HEK293 (cell line): ENCODE data around the gene SFTPD.
"Not testable (repeated sequence)": the region's sequence is repeated elsewhere in the genome, so short reads cannot be mapped to it uniquely, and the experiment has no call there.

Experiments
- CTCF ChIA-PET: fragments of 350-600 bp; formaldehyde crosslinking; extraction: SDS; loops from one replicate; lab custom pipeline; 2021; ENCODE audit warnings: antibody characterized with exemption; lab: Yijun Ruan, JAX
- POLR2A ChIA-PET: fragments of 300-600 bp; formaldehyde crosslinking; extraction: SDS; loops from one replicate; lab custom pipeline; 2020; ENCODE audit warnings: antibody characterized with exemption, inconsistent platforms; lab: Yijun Ruan, JAX
- H3K27ac ChIP-seq: fragments of 200-500 bp; sonication (Bioruptor generic); 2 replicates; pipeline ENCODE4 v1.5.1; 2014; ENCODE audit warnings: low read depth, low read length, control low read depth, inconsistent platforms; ENCODE audit errors: extremely low read depth
- H3K36me3 ChIP-seq, 2 experiments: fragments of 200-500 bp in 1 of 2; sonication (Bioruptor generic) in 1 of 2; 1 replicate in 1 of 2; 2 replicates in 1 of 2; pipeline ENCODE4 v1.5.1; 2014 to 2017; ENCODE audit warnings: inconsistent platforms in 2 of 2, low read length in 2 of 2; ENCODE audit not compliant: control insufficient read depth in 2 of 2, insufficient read depth in 1 of 2
- H3K4me1 ChIP-seq: fragments of 200-500 bp; sonication (Bioruptor generic); 2 replicates; pipeline ENCODE4 v1.5.1; 2014; ENCODE audit warnings: mild to moderate bottlenecking, low read length, inconsistent platforms; ENCODE audit not compliant: control insufficient read depth, insufficient read depth
- H3K4me3 ChIP-seq: 2 replicates; pipeline ENCODE4 v1.5.1; 2011; ENCODE audit warnings: low read depth, mild to moderate bottlenecking, control low read depth, low read length, moderate library complexity
- H3K9me3 ChIP-seq: fragments of 200-500 bp; sonication (Bioruptor generic); 2 replicates; pipeline ENCODE4 v1.5.1; 2014; ENCODE audit warnings: low read depth, low read length, inconsistent platforms; ENCODE audit not compliant: control insufficient read depth, insufficient read depth
- KLF7 ChIP-seq: fragments of 450-650 bp; formaldehyde crosslinking; IDR thresholded peaks from 2 replicates; pipeline ENCODE4 v1.5.1; 2016; ENCODE audit warnings: missing biosample characterization, missing genetic modification characterization, borderline replicate concordance
- REPIN1 ChIP-seq: fragments of 450-650 bp; formaldehyde crosslinking; IDR thresholded peaks from 2 replicates; pipeline ENCODE4 v1.5.1; 2017; ENCODE audit warnings: missing biosample characterization, missing genetic modification characterization, low read depth
- SP2 ChIP-seq: fragments of 450-650 bp; formaldehyde crosslinking; IDR thresholded peaks from 2 replicates; pipeline ENCODE4 v1.5.1; 2016; ENCODE audit warnings: missing biosample characterization, missing genetic modification characterization
- WT1 ChIP-seq: fragments of 450-650 bp; formaldehyde crosslinking; IDR thresholded peaks from 2 replicates; pipeline ENCODE4 v1.5.1; 2016; ENCODE audit warnings: missing biosample characterization, missing genetic modification characterization
- ZNF184 ChIP-seq: fragments of 450-650 bp; IDR thresholded peaks from 2 replicates; pipeline ENCODE4 v1.5.1; 2018; ENCODE audit warnings: missing biosample characterization, mild to moderate bottlenecking, missing genetic modification characterization
- ZNF239 ChIP-seq: fragments of 450-650 bp; formaldehyde crosslinking; IDR thresholded peaks from 2 replicates; pipeline ENCODE4 v1.5.1; 2016; ENCODE audit warnings: missing biosample characterization, missing genetic modification characterization
- ZNF366 ChIP-seq: fragments of 450-650 bp; formaldehyde crosslinking; conservative IDR thresholded peaks from 2 replicates; pipeline ENCODE4 v1.5.1; 2016; ENCODE audit warnings: missing biosample characterization, missing genetic modification characterization
- ZNF521 ChIP-seq: fragments of 450-650 bp; formaldehyde crosslinking; IDR thresholded peaks from 2 replicates; pipeline ENCODE4 v1.5.1; 2017; ENCODE audit warnings: missing biosample characterization, mild to moderate bottlenecking, missing genetic modification characterization
- ZNF530 ChIP-seq: fragments of 450-650 bp; formaldehyde crosslinking; IDR thresholded peaks from 2 replicates; pipeline ENCODE4 v1.5.1; 2016; ENCODE audit warnings: low read depth, missing biosample characterization, missing genetic modification characterization
- ZNF560 ChIP-seq: fragments of 450-650 bp; formaldehyde crosslinking; IDR thresholded peaks from 2 replicates; pipeline ENCODE4 v1.5.1; 2017; ENCODE audit warnings: missing biosample characterization, missing genetic modification characterization, borderline replicate concordance
- ZNF585B ChIP-seq: fragments of 450-650 bp; formaldehyde crosslinking; IDR thresholded peaks from 2 replicates; pipeline ENCODE4 v1.5.1; 2016; ENCODE audit warnings: missing biosample characterization, missing genetic modification characterization
- ZNF629 ChIP-seq: fragments of 450-650 bp; formaldehyde crosslinking; IDR thresholded peaks from 2 replicates; pipeline ENCODE4 v1.5.1; 2017; ENCODE audit warnings: missing biosample characterization, missing genetic modification characterization
- ZSCAN23 ChIP-seq: fragments of 450-650 bp; formaldehyde crosslinking; IDR thresholded peaks from 2 replicates; pipeline ENCODE4 v1.5.1; 2016; ENCODE audit warnings: missing biosample characterization, missing genetic modification characterization
- ZXDB ChIP-seq: fragments of 450-650 bp; formaldehyde crosslinking; IDR thresholded peaks from 2 replicates; pipeline ENCODE4 v1.5.1; 2016; ENCODE audit warnings: missing biosample characterization, missing genetic modification characterization
- TF ChIP-seq, protein P1 (sequence below): fragments of 450-650 bp; formaldehyde crosslinking; IDR thresholded peaks from 2 replicates; pipeline ENCODE4 v1.5.1; 2016; ENCODE audit warnings: missing biosample characterization, missing genetic modification characterization
- TF ChIP-seq, protein P2 (sequence below): fragments of 450-650 bp; formaldehyde crosslinking; IDR thresholded peaks from 2 replicates; pipeline ENCODE4 v1.5.1; 2017; ENCODE audit warnings: missing biosample characterization, missing genetic modification characterization

The SFTPD gene

DNA sequence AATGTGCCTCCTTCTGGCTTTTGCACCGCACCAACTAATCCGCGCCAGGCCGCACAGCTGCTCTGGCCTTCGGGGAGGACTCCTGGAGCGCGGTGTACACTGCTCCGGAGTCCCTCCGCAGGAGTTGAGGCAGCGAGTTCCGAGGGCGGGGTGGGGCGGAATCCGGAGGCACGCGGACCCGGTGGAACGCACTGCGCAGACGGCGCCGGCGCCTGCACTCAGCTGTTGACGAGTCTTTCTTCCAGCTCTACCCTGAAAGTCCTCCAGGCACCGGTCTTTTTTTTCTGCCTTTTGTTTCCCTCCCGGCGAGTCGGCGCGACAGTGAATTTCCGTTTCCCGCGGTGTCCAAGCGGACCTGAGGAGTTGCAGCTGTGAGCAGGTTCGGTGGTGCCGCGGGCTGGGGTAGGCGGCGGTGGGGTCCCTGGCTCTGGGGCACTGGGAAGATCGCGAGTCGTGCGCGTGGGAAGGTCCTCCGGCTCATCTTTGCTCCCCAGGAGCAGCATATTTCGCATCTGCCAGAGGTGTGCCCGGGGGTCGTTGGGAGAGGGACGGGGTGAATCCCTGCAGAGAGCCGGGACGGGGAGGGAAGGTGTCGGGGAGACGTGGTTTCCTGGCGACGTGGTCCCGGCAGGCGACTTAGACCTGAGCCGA, 44.1 kb downstream of the SFTPD start (continued):
- TF ChIP-seq ZSCAN23 (tag by site-specific recombination) = no peak
- TF ChIP-seq, protein P1, sequence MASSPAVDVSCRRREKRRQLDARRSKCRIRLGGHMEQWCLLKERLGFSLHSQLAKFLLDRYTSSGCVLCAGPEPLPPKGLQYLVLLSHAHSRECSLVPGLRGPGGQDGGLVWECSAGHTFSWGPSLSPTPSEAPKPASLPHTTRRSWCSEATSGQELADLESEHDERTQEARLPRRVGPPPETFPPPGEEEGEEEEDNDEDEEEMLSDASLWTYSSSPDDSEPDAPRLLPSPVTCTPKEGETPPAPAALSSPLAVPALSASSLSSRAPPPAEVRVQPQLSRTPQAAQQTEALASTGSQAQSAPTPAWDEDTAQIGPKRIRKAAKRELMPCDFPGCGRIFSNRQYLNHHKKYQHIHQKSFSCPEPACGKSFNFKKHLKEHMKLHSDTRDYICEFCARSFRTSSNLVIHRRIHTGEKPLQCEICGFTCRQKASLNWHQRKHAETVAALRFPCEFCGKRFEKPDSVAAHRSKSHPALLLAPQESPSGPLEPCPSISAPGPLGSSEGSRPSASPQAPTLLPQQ (tag by site-specific recombination) = no peak
- TF ChIP-seq REPIN1 = no peak
- no peak for TF ChIP-seq ZNF530 (tag by site-specific recombination)
- TF ChIP-seq ZNF629 (tag by site-specific recombination) = no peak
- TF ChIP-seq KLF7 (tag by site-specific recombination) = no peak
- no peak for TF ChIP-seq ZNF585B (tag by site-specific recombination)
- TF ChIP-seq SP2 (tag by site-specific recombination) = no peak

DNA sequence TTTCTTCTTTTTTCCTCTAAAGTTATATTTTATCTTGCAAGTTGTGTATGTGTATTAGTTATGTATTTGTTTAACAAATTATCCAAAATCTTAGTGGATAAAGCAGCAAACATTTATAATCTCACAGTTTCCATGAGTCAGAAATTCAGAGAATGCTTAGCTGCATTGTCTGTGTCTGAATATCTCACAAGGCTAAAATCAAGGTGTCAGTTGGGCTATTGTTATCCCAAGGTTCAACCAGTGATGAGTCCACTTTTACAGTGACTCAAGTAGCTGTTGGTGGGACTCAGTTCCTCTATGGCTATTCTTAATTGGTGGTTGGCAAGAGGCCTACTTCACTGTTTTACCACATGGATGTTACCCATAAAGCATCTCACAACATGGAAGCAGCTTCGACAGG, 47.3 kb downstream of the SFTPD start:
- H3K4me3 ChIP-seq, H3K4me1 ChIP-seq, H3K27ac ChIP-seq, POLR2A ChIA-PET, H3K9me3 ChIP-seq, H3K36me3 ChIP-seq, CTCF ChIA-PET: not testable (repeated sequence)

DNA sequence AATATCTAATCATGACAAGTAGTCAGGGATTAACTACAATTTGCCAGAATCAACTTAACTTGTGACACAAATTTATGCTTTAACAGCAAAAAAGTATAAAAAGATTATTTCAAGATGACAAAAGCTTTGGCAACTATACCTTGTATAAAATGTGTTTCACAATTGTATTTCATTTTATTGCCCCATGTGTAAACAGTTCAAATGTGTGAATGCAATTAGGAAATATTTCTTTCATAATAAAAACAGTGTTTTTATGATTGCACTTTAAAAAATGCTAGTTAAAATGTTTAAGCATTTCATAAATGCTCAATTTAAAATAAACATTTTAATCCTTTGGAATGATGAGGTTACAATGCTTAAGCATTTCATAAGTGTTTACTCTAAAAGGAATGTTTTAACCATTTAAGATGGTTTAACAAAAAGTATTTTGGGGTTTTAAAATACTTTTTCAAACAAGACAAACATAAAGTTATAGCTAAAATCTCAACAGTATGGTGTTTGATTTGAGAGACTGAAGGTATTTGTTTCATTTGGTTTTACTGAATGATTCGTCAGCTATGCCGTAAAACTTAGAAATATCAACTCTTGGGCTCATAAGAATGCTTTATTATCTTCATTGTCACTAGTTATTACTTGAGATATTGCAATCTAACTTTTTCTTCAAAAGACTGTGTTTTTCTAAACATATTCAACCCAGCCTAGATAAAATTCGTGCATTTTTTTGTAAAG, 50.1 kb downstream of the SFTPD start:
- no peak for TF ChIP-seq ZNF184 (tag by site-specific recombination)
- no peak for TF ChIP-seq WT1 (tag by site-specific recombination)
- TF ChIP-seq ZNF521 (tag by site-specific recombination) = no peak
- no peak for TF ChIP-seq ZXDB
- TF ChIP-seq, protein P2, sequence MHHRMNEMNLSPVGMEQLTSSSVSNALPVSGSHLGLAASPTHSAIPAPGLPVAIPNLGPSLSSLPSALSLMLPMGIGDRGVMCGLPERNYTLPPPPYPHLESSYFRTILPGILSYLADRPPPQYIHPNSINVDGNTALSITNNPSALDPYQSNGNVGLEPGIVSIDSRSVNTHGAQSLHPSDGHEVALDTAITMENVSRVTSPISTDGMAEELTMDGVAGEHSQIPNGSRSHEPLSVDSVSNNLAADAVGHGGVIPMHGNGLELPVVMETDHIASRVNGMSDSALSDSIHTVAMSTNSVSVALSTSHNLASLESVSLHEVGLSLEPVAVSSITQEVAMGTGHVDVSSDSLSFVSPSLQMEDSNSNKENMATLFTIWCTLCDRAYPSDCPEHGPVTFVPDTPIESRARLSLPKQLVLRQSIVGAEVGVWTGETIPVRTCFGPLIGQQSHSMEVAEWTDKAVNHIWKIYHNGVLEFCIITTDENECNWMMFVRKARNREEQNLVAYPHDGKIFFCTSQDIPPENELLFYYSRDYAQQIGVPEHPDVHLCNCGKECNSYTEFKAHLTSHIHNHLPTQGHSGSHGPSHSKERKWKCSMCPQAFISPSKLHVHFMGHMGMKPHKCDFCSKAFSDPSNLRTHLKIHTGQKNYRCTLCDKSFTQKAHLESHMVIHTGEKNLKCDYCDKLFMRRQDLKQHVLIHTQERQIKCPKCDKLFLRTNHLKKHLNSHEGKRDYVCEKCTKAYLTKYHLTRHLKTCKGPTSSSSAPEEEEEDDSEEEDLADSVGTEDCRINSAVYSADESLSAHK (tag by site-specific recombination) = no peak
- TF ChIP-seq ZNF560 = no peak
- TF ChIP-seq ZNF366 = no peak
- TF ChIP-seq ZNF239 (tag by site-specific recombination) = no peak
- TF ChIP-seq ZNF585B (tag by site-specific recombination) = no peak
- ChIA-PET CTCF (interaction anchor here (0.7 kb wide), 2 partner anchors 244 to 247 kb away, joined by 3 read pairs; no protein-coding TSS in a partner anchor), POLR2A (no interaction called here)
- Histone ChIP-seq H3K4me1 (no peaks in the 10 kb centered on the region), H3K4me3 (no peak overlapping the region), H3K9me3 (no peaks in the 10 kb centered on the region), H3K27ac (no peak overlapping the region), H3K36me3 (no peaks in the 10 kb centered on the region)

DNA sequence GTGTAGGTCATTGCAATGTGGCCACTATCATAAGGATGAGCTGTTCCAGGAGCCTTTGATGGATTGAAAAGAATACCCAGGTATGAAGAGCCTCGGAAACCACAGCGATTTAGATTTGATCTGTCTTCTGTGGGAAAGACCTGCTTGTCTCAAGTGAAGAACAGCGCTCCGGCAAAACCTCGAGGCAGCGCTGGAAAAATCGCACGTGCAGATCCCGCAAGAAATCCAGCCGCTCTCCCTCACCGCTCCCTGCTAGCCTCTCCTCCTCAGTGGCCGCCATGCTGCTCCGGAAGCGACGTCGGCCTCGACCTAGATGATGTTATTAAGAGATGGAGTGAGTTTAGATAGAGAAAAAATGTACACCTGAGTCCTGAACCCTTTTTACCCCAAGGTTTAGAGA, 56.0 kb downstream of the SFTPD start:
- H3K4me1 ChIP-seq, H3K4me3 ChIP-seq, H3K9me3 ChIP-seq, H3K27ac ChIP-seq, H3K36me3 ChIP-seq, CTCF ChIA-PET, POLR2A ChIA-PET: not testable (repeated sequence)
